Measurements from ENCODE around the gene ENOX2. TPM values are rescaled to one million over a fixed set of nuclear protein-coding genes. Genes with fewer than 3 reads are reported as not detected.
"Not testable (repeated sequence)": the region's sequence is repeated elsewhere in the genome, so short reads cannot be mapped to it uniquely, and the experiment has no call there.

The ENOX2 gene
- total RNA-seq, 1 experiment from 2014 or later = 24.3 TPM

DNA sequence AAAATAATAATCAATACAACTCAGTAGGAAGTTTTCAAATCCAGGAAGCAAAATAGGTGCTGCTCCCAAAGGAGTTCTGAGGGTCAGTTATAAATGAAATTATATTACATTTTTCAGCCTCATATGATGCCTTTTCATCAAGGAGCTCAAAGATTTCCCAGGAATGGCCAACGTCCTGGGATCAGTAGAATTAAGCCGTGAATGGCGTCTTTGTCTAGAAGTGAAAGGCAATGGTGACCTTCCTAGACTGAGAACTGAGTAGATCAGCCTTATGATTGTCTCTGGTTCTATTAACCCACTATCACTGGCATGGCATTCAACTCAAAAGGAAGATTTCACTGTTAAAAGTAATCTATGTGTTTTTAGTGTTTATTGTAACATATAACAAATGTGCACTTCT, 74.4 kb downstream of the ENOX2 start:
- ChIA-PET CTCF (interaction anchor here (0.9 kb wide), 1 partner anchor 13 kb away, joined by 3 read pairs; no protein-coding TSS in a partner anchor), POLR2A (no interaction called here)
- Mint-ChIP-seq H3K4me1 (ENCODE audit: insufficient read depth, unreplicated experiment) (peaks cover 12% of the 10 kb centered on the region), H3K9me3 (ENCODE audit: unreplicated experiment) (no peaks in the 10 kb centered on the region), H3K27ac (ENCODE audit: low read depth, unreplicated experiment) (peak overlapping the region; percentile 2), H3K27me3 (ENCODE audit: insufficient read depth, unreplicated experiment) (peaks cover 47% of the 10 kb centered on the region), H3K36me3 (ENCODE audit: insufficient read depth, unreplicated experiment) (no peaks in the 10 kb centered on the region), H3K4me3 (ENCODE audit: unreplicated experiment) (no peak overlapping the region)
- DNase-seq (ENCODE audit: unreplicated experiment) = no peak
- no peak for TF ChIP-seq CTCF (IDR thresholded peaks at IDR 0.05; ENCODE audit: unreplicated experiment)
- intact Hi-C loops (cut with micrococcal nuclease) = no loop called here
- BruUV-seq (replicated peaks) = no TSS peak

DNA sequence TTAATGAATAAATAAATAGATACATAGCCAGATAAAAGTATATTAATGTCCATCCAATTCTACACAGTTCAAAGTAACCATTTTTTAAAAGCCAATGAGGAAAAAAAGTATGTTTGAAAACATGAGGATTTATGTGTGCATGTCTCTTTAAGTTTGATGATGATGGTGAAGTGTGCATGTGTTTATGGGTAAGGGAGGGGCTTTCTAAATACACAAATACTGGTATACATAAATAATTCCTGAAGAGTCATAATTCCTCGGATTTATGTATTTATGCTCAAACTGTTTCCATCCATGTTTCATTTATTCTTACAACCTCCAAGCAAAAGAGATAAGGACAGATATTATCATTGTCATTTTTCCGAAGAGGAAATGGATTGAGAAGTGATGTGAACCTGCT, 75.4 kb downstream of the ENOX2 start:
- POLR2A ChIA-PET = no interaction called here
- no peak for TF ChIP-seq CTCF (IDR thresholded peaks at IDR 0.05; ENCODE audit: unreplicated experiment)
- CTCF ChIA-PET = no interaction called here
- H3K4me3 Mint-ChIP-seq (ENCODE audit: unreplicated experiment) = no peak overlapping the region
- intact Hi-C loops (cut with micrococcal nuclease) = no loop called here
- no peaks in the 10 kb centered on the region for H3K9me3 Mint-ChIP-seq (ENCODE audit: unreplicated experiment)
- H3K36me3 Mint-ChIP-seq (ENCODE audit: insufficient read depth, unreplicated experiment) = no peaks in the 10 kb centered on the region
- DNase-seq (ENCODE audit: unreplicated experiment) = no peak
- BruUV-seq (replicated peaks) = no TSS peak
- peaks cover 12% of the 10 kb centered on the region for H3K4me1 Mint-ChIP-seq (ENCODE audit: insufficient read depth, unreplicated experiment)
- H3K27ac Mint-ChIP-seq (ENCODE audit: low read depth, unreplicated experiment) = no peak overlapping the region
- peaks cover 37% of the 10 kb centered on the region for H3K27me3 Mint-ChIP-seq (ENCODE audit: insufficient read depth, unreplicated experiment)

- no peak for DNase-seq (ENCODE audit: unreplicated experiment)
- intact Hi-C loops (cut with micrococcal nuclease) = no loop called here
- Mint-ChIP-seq H3K36me3 (ENCODE audit: insufficient read depth, unreplicated experiment) (no peaks in the 10 kb centered on the region), H3K4me3 (ENCODE audit: unreplicated experiment) (no peak overlapping the region), H3K27ac (ENCODE audit: low read depth, unreplicated experiment) (no peak overlapping the region), H3K27me3 (ENCODE audit: insufficient read depth, unreplicated experiment) (peaks cover 31% of the 10 kb centered on the region), H3K9me3 (ENCODE audit: unreplicated experiment) (no peaks in the 10 kb centered on the region), H3K4me1 (ENCODE audit: insufficient read depth, unreplicated experiment) (peaks cover 12% of the 10 kb centered on the region)
- ChIA-PET CTCF (no interaction called here), POLR2A (no interaction called here)
- BruUV-seq (replicated peaks) = no TSS peak
- TF ChIP-seq CTCF (IDR thresholded peaks at IDR 0.05; ENCODE audit: unreplicated experiment) = no peak
These were observed 76.8 kb downstream of the ENOX2 start for GRCh38 chrX:130826249-130826648.

DNA sequence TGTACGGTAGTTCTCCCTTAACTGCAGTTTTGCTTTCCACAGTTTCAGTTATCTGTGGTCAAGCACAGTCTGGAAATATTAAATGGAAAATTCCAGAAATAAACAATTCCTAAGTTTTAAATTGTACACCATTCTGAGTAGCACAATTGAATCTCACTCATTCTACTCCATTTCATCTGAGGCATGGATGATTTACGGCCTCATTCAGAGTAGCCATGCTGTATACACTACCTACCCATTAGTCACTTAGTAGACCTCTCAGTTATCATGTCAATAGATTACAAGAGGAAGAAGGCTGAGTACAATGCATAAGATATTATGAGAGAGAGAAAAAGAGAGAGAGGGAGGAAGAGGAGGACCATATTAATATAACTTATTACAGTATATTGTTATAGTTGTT, 77.5 kb downstream of the ENOX2 start:
- no TSS peak for BruUV-seq (replicated peaks)
- Mint-ChIP-seq H3K36me3 (ENCODE audit: insufficient read depth, unreplicated experiment) (no peaks in the 10 kb centered on the region), H3K27me3 (ENCODE audit: insufficient read depth, unreplicated experiment) (peaks cover 24% of the 10 kb centered on the region), H3K9me3 (ENCODE audit: unreplicated experiment) (no peaks in the 10 kb centered on the region), H3K4me3 (ENCODE audit: unreplicated experiment) (no peak overlapping the region), H3K4me1 (ENCODE audit: insufficient read depth, unreplicated experiment) (peaks cover 12% of the 10 kb centered on the region), H3K27ac (ENCODE audit: low read depth, unreplicated experiment) (no peak overlapping the region)
- ChIA-PET CTCF (no interaction called here), POLR2A (no interaction called here)
- DNase-seq (ENCODE audit: unreplicated experiment) = no peak
- no peak for TF ChIP-seq CTCF (IDR thresholded peaks at IDR 0.05; ENCODE audit: unreplicated experiment)
- intact Hi-C loops (cut with micrococcal nuclease) = no loop called here

GRCh38 chrX:130819367-130819766, 83.6 kb downstream of the ENOX2 start:
- H3K27ac Mint-ChIP-seq (ENCODE audit: low read depth, unreplicated experiment); POLR2A ChIA-PET; BruUV-seq (replicated peaks): not testable (repeated sequence)

GRCh38 chrX:130813932-130814331, 89.1 kb downstream of the ENOX2 start:
- POLR2A ChIA-PET; H3K36me3 Mint-ChIP-seq (ENCODE audit: insufficient read depth, unreplicated experiment); H3K9me3 Mint-ChIP-seq (ENCODE audit: unreplicated experiment); BruUV-seq (replicated peaks); H3K27ac Mint-ChIP-seq (ENCODE audit: low read depth, unreplicated experiment); DNase-seq (ENCODE audit: unreplicated experiment); H3K4me3 Mint-ChIP-seq (ENCODE audit: unreplicated experiment); CTCF ChIA-PET; H3K4me1 Mint-ChIP-seq (ENCODE audit: insufficient read depth, unreplicated experiment); intact Hi-C loops (cut with micrococcal nuclease): not testable (repeated sequence)
- H3K27me3 Mint-ChIP-seq (ENCODE audit: insufficient read depth, unreplicated experiment) = peaks cover 38% of the 10 kb centered on the region

More at GRCh38 chrX:130819367-130819766, 83.6 kb downstream of the ENOX2 start:
- H3K4me1 Mint-ChIP-seq (ENCODE audit: insufficient read depth, unreplicated experiment); H3K9me3 Mint-ChIP-seq (ENCODE audit: unreplicated experiment); intact Hi-C loops (cut with micrococcal nuclease); H3K4me3 Mint-ChIP-seq (ENCODE audit: unreplicated experiment); H3K36me3 Mint-ChIP-seq (ENCODE audit: insufficient read depth, unreplicated experiment); CTCF ChIA-PET; DNase-seq (ENCODE audit: unreplicated experiment): not testable (repeated sequence)
- H3K27me3 Mint-ChIP-seq (ENCODE audit: insufficient read depth, unreplicated experiment) = peaks cover 28% of the 10 kb centered on the region
